HG03025 (cell line): ENCODE measurements around the gene TP73.

Experiments
- ATAC-seq: cut with Tn5 transposase; IDR thresholded peaks from one replicate; pipeline ENCODE4 v1.9.1; 2021; ENCODE audit warnings: mild to moderate bottlenecking, moderate library complexity; ENCODE audit not compliant: unreplicated experiment, low FRiP score

The TP73 gene

GRCh38 chr1:3683992-3684391 lies 31.7 kb downstream of the TP73 start:
- ATAC-seq = no peak

DNA sequence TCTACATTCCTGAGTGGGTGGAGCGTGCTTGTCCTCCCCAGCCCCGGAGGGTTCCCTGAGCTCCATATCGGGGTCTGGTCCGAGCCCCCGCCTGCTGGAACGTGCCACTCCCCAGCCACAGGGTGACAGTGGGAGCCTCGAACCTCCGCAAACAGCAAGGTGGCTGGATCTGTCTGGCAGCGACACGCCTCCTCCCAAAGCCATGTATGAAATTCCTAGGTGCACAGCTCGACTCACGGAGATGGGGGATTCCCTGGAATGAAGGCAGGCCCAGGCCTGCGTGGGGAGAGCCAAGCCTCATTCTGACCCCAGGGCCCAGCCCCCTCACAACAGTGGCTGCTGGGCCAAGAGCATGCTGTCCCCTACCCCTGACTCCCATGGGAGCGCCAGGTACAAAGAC lies 32.9 kb downstream of the TP73 start:
- ATAC-seq = no peak

GRCh38 chr1:3685906-3686305 lies 33.6 kb downstream of the TP73 start:
- ATAC-seq = no peak

- ATAC-seq = no peak
These were observed 35.2 kb downstream of the TP73 start for GRCh38 chr1:3687504-3687903.

GRCh38 chr1:3688356-3689137 lies 36.2 kb downstream of the TP73 start:
- ATAC-seq = no peak

- no peak for ATAC-seq
These were observed 36.9 kb downstream of the TP73 start for GRCh38 chr1:3689138-3689750.

- ATAC-seq = no peak
These were observed 38.2 kb downstream of the TP73 start for GRCh38 chr1:3690282-3691065.

- no peak for ATAC-seq
These were observed 39.3 kb downstream of the TP73 start for GRCh38 chr1:3691421-3692204.

- ATAC-seq = no peak
These were observed 40.3 kb downstream of the TP73 start for GRCh38 chr1:3692598-3692997.

- no peak for ATAC-seq
These were observed 41.0 kb downstream of the TP73 start for GRCh38 chr1:3693321-3693720.

DNA sequence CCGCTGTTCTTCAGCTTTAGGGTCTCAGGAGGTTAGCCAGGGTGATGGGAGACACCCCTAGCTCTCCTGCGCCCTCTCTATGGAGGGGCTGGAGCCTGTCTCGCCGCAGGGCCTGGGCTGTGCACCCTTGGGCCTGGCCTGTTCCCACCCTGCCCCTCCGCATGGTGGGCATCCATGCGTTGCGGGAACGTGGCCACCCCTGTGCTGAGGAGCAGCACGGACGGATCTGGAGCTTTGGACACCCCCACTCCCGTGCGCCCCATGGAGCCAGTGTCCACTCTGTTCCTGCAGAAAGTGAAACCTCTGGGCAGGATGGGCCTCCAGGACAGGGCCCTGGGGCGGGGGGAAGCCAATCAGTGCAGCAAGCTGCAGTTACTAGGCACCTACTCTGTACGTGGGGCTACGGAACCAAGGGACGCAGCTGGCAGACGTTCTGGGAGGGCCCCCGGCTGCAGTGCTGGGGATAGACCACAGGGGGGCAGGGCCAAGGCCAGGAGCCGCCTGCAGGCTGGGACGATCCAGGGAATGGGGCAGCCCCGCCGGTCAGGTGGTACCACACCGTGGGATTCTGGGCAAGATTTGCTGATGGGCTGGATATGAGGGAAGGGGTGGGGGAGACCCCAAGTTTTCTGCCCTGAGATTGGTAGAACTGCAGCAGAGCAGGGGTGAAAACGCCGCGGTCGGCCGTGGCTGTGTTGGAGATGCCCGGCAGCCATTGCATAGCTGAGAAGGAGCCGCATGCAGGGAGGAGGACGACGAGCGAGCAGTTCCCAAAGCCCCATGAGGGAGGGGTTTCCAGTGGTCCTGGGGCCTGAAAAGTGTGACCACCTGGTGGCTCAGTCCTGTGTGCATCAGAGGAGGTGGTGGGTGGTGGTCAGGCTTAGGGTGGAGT lies 43.3 kb downstream of the TP73 start:
- ATAC-seq = no peak

- no peak for ATAC-seq
These were observed 44.4 kb downstream of the TP73 start for GRCh38 chr1:3696689-3697088.

- ATAC-seq = no peak
These were observed 44.8 kb downstream of the TP73 start for GRCh38 chr1:3697104-3697503.

DNA sequence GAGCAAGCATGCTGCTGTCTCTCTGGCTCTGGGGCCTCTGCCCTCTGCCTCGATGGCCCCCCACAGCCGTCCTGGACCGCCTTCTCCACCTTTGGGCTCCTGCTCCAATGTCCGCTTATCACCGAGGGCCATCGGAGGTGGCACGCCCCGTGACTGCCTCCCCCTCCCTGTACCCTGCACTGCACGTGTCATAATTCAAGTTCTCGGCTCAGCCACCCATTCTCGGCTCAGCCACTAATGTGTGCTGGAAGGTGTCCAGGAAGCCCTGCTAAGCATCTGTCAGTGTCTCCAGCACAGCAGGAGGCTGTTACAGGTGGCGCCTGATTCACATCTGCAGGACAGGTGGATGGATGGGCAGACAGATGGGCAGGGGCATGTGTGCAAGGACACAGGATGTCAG lies 45.5 kb downstream of the TP73 start:
- ATAC-seq = no peak

GRCh38 chr1:3698660-3699408 lies 46.5 kb downstream of the TP73 start:
- no peak for ATAC-seq

- no peak for ATAC-seq
These were observed 47.3 kb downstream of the TP73 start for GRCh38 chr1:3699596-3699995.

- no peak for ATAC-seq
These were observed 48.3 kb downstream of the TP73 start for GRCh38 chr1:3700631-3701030.

- ATAC-seq = no peak
These were observed 50.2 kb downstream of the TP73 start for GRCh38 chr1:3702528-3702927.
